MG63 (cell line): ENCODE data around the gene FGGY. TPM values are rescaled to one million over a fixed set of nuclear protein-coding genes. Genes with fewer than 3 reads are reported as not detected.
"Not testable (repeated sequence)": the region's sequence is repeated elsewhere in the genome, so short reads cannot be mapped to it uniquely, and the experiment has no call there.

Experiments used
- DNase-seq: peaks from one replicate; pipeline ENCODE4 v3.0.0-alpha.2; 2020
- H3K27me3 ChIP-seq: fragments of 250-450 bp; sonication (Bioruptor Pico); 2 replicates; pipeline ENCODE4 v1.5.1; 2020; ENCODE audit warnings: mild to moderate bottlenecking, moderate library complexity
- H3K36me3 ChIP-seq: fragments of 250-450 bp; sonication (Bioruptor Pico); 2 replicates; pipeline ENCODE4 v1.5.1; 2020; ENCODE audit warnings: mild to moderate bottlenecking, moderate library complexity
- H3K4me3 ChIP-seq: fragments of 250-450 bp; sonication (Bioruptor Pico); 2 replicates; pipeline ENCODE4 v1.5.1; 2020; ENCODE audit warnings: mild to moderate bottlenecking, moderate library complexity
- H3K9me3 ChIP-seq: fragments of 250-450 bp; sonication (Bioruptor Pico); 2 replicates; pipeline ENCODE4 v1.5.1; 2020; ENCODE audit warnings: mild to moderate bottlenecking, moderate library complexity
- total RNA-seq: library from RNA; depleted of rRNA; stranded (reverse); fragments of >200 nt; shearing (Covaris generic); gene quantifications from 2 replicates; pipeline ENCODE4 v1.2.3, GENCODE V29; 2014; ENCODE audit warnings: low replicate concordance

The FGGY gene
- total RNA-seq, 1 experiment from 2014 or later = 15.4 TPM

GRCh38 chr1:59278780-59279354 lies 18.0 kb upstream of the FGGY start:
- Histone ChIP-seq H3K9me3 (no peaks in the 10 kb centered on the region), H3K4me3 (no peak overlapping the region), H3K27me3 (no peaks in the 10 kb centered on the region), H3K36me3 (no peaks in the 10 kb centered on the region)
- DNase-seq = no peak

DNA sequence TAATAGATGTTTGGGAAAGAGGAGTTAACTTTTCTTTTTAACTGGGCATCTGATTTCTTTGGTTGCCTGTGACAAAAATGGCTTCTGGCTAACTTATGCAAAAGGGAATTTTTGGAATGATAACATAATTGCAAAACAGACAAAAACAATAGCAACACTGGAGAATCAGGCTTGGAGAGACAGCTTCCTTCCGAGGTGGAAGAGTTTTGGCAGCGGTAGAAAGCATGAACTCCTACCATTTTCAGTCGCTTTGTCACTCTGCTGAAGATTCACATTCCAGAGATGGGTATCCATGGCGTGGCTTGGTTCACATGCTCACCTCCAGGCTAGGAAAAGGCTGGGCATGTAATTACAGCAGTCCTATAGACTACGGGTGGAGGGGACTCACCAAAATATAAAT lies 17.2 kb upstream of the FGGY start:
- Histone ChIP-seq H3K27me3 (no peaks in the 10 kb centered on the region), H3K4me3 (no peak overlapping the region), H3K36me3 (no peaks in the 10 kb centered on the region), H3K9me3 (no peaks in the 10 kb centered on the region)
- no peak for DNase-seq

GRCh38 chr1:59282951-59283350 lies 13.9 kb upstream of the FGGY start:
- H3K36me3 ChIP-seq = no peaks in the 10 kb centered on the region
- no peak for DNase-seq
- H3K4me3 ChIP-seq = no peak overlapping the region
- no peaks in the 10 kb centered on the region for H3K9me3 ChIP-seq
- no peaks in the 10 kb centered on the region for H3K27me3 ChIP-seq

- Histone ChIP-seq H3K4me3 (no peak overlapping the region), H3K27me3 (no peaks in the 10 kb centered on the region), H3K36me3 (no peaks in the 10 kb centered on the region), H3K9me3 (no peaks in the 10 kb centered on the region)
- DNase-seq = no peak
Observed at GRCh38 chr1:59285691-59286090, 11.2 kb upstream of the FGGY start.

- no peak for DNase-seq
- Histone ChIP-seq H3K9me3 (no peaks in the 10 kb centered on the region), H3K36me3 (no peaks in the 10 kb centered on the region), H3K4me3 (no peak overlapping the region), H3K27me3 (no peaks in the 10 kb centered on the region)
Observed at GRCh38 chr1:59288046-59288445, 8.8 kb upstream of the FGGY start.

DNA sequence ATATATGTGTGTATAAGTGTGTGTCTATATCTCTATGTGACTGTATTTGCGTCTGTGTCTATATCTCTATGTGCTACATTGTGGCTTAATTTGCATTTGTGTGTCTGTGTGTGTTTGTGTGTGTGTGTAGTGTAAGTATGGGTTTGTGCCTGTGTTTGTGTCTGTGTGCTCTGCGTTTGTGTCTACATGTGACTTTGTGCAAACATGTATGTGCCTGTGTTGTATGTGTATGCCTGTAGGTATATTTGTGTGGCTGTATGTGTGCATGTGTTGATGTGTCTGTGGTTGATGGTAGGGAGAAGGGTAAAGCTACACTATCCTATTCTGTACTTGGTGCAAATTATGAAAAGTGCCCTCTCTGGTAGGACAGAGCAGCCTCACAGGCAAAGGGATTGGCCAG lies 7.3 kb upstream of the FGGY start:
- no peaks in the 10 kb centered on the region for H3K27me3 ChIP-seq
- no peak for DNase-seq
- H3K4me3 ChIP-seq = no peak overlapping the region
- H3K9me3 ChIP-seq = no peaks in the 10 kb centered on the region
- no peaks in the 10 kb centered on the region for H3K36me3 ChIP-seq

DNA sequence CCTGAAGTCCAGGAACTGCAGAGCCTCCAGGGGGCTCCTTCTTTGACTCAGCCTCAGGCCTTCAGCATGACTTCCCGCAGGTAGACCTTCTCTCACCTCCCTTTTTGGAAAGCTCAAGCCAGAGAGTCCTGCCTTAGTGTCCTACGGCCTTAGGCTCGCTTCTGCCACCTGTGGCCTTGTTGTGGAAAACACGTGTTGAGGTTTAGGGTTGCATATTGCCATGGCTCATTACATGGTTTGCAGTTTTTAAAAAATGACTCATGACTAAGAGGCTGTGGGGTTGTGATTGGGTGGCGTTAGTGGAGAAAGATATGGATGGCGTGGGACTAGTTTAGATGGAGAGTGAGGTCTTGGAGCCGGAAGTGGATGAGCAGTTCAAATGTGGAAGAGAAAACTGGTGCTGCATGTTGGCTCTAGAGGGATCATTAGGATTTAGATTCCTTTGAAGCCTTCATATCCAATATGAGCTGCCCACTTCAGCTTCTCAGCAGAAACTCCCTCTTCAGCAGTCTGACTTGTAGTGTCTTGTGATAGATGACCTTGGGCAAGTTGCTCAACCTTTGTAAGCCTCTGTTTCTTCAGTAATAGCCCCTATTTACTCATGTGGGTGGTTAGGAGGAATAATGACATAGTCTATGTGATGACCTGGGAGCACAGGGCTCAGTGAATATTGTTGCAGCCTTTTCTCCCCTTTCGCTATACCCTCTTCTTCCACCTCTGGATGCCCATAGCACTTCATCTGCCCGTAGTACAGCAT lies 6.5 kb upstream of the FGGY start:
- no peaks in the 10 kb centered on the region for H3K36me3 ChIP-seq
- no peak overlapping the region for H3K4me3 ChIP-seq
- no peaks in the 10 kb centered on the region for H3K9me3 ChIP-seq
- H3K27me3 ChIP-seq = no peaks in the 10 kb centered on the region
- peak; percentile 38 for DNase-seq

GRCh38 chr1:59291561-59291960 lies 5.3 kb upstream of the FGGY start:
- no peaks in the 10 kb centered on the region for H3K27me3 ChIP-seq
- H3K36me3 ChIP-seq = no peaks in the 10 kb centered on the region
- no peak for DNase-seq
- H3K4me3 ChIP-seq = no peak overlapping the region
- H3K9me3 ChIP-seq = no peaks in the 10 kb centered on the region

GRCh38 chr1:59292562-59292961 lies 4.3 kb upstream of the FGGY start:
- Histone ChIP-seq H3K27me3 (no peaks in the 10 kb centered on the region), H3K4me3 (no peak overlapping the region), H3K9me3 (no peaks in the 10 kb centered on the region), H3K36me3 (no peaks in the 10 kb centered on the region)
- no peak for DNase-seq

- Histone ChIP-seq H3K4me3 (no peak overlapping the region), H3K36me3 (no peaks in the 10 kb centered on the region; the same call in 1 of the 2 replicates), H3K9me3 (no peaks in the 10 kb centered on the region), H3K27me3 (no peaks in the 10 kb centered on the region)
- no peak for DNase-seq
Observed at GRCh38 chr1:59293206-59293605, 3.7 kb upstream of the FGGY start.

GRCh38 chr1:59293849-59294248 lies 3.0 kb upstream of the FGGY start:
- Histone ChIP-seq H3K9me3 (no peaks in the 10 kb centered on the region), H3K36me3 (no peaks in the 10 kb centered on the region; the same call in 1 of the 2 replicates), H3K4me3 (no peak overlapping the region), H3K27me3 (no peaks in the 10 kb centered on the region)
- no peak for DNase-seq

GRCh38 chr1:59294423-59294822 lies 2.5 kb upstream of the FGGY start:
- DNase-seq = no peak
- Histone ChIP-seq H3K4me3 (no peak overlapping the region), H3K27me3 (no peaks in the 10 kb centered on the region), H3K9me3 (no peaks in the 10 kb centered on the region), H3K36me3 (no peaks in the 10 kb centered on the region; the same call in 1 of the 2 replicates)

GRCh38 chr1:59295618-59296017 lies 1.3 kb upstream of the FGGY start:
- Histone ChIP-seq H3K27me3 (no peaks in the 10 kb centered on the region), H3K4me3 (peak overlapping the region; percentile 58), H3K36me3 (no peaks in the 10 kb centered on the region; the same call in 1 of the 2 replicates), H3K9me3 (no peaks in the 10 kb centered on the region)
- DNase-seq = no peak

DNA sequence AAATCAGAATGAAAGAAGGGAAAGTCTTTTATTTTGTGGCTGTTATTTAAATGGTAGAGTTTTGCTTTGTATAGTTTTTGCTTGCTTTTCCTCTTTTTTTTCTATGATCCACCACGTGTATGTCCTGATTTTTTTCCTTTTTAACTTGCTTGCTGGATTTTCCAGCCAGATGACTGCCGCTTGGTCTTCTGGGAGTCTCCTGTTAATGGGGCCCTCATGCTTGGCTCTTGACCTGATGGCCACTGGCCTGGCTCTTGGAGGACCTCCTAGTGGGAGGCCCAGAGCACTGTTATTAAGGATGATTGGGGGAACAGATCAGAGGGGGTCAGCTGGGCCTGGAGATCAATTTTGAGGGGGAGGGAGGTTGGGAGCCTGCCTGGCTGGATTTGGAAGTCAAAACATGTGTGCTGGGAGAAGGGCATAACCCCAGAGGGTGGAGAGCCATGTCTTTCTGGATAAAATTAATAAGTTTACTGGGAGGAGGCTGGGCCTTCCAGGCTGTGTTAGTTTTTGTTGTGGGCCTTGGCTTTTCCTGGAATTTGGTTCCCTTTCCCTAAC lies 1.2 kb downstream of the FGGY start:
- DNase-seq = no peak

GRCh38 chr1:59298710-59299346 lies 1.9 kb downstream of the FGGY start:
- no peaks in the 10 kb centered on the region; the same call in 1 of the 2 replicates for H3K9me3 ChIP-seq
- no peak overlapping the region for H3K4me3 ChIP-seq
- no peak for DNase-seq
- no peaks in the 10 kb centered on the region for H3K27me3 ChIP-seq
- no peaks in the 10 kb centered on the region; the same call in none of the 2 replicates for H3K36me3 ChIP-seq

More for the DNA sequence above, 1.2 kb downstream of the FGGY start:
- Histone ChIP-seq H3K36me3 (no peaks in the 10 kb centered on the region; the same call in none of the 2 replicates), H3K9me3 (no peaks in the 10 kb centered on the region), H3K4me3 (no peak overlapping the region), H3K27me3 (no peaks in the 10 kb centered on the region)

DNA sequence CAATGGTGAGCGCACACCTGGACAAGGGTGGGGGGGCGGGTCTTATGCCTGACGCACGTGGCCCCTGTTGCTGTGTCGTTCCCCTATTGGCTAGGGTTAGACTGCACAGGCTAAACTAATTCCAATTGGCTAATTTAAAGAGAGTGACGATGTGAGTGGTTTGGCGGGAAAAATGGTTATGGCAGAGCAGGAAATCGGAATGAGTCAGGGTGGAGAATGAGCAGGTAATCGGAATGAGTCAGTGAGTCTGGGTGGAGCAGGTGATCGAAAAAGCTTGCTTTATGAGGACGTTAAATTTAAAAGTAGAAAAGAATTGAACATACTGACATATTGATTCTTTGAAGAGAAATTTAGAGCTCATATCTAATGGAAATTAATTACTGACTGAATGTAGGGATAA lies 2.8 kb downstream of the FGGY start:
- H3K4me3 ChIP-seq, H3K9me3 ChIP-seq, DNase-seq, H3K36me3 ChIP-seq, H3K27me3 ChIP-seq: not testable (repeated sequence)

- Histone ChIP-seq H3K27me3 (no peaks in the 10 kb centered on the region), H3K9me3 (peaks cover 15% of the 10 kb centered on the region), H3K4me3 (no peak overlapping the region), H3K36me3 (no peaks in the 10 kb centered on the region; the same call in none of the 2 replicates)
- DNase-seq = no peak
Observed at GRCh38 chr1:59302297-59302696, 5.4 kb downstream of the FGGY start.
